HUDEP-2 (cell line): ENCODE results near the gene OSBPL10.
"Not testable (repeated sequence)": the region's sequence is repeated elsewhere in the genome, so short reads cannot be mapped to it uniquely, and the experiment has no call there.

Source experiments
- DNase-seq, 76 experiments: peaks; one replicate each; lab custom pipeline; 2025; ENCODE audit not compliant: unreplicated experiment in 76 of 76; lab: John Stamatoyannopoulos, UW

OSBPL10 gene

GRCh38 chr3:31992995-31993394, 11.9 kb upstream of the OSBPL10 start:
- not testable (repeated sequence) for DNase-seq

GRCh38 chr3:31988271-31988670, 7.2 kb upstream of the OSBPL10 start:
- DNase-seq = no peak

- no peak for DNase-seq
Measured at GRCh38 chr3:31985831-31986230, 4.8 kb upstream of the OSBPL10 start.

- DNase-seq = no peak
Measured at GRCh38 chr3:31984321-31984720, 3.3 kb upstream of the OSBPL10 start.

- DNase-seq = peak in 2 of 76 experiments; percentile 4 to 7
Measured at GRCh38 chr3:31980530-31981205, 394 bp downstream of the OSBPL10 start.

GRCh38 chr3:31979001-31979697, 1.9 kb downstream of the OSBPL10 start:
- no peak for DNase-seq

- no peak for DNase-seq
Measured at GRCh38 chr3:31978553-31978952, 2.5 kb downstream of the OSBPL10 start.

DNA sequence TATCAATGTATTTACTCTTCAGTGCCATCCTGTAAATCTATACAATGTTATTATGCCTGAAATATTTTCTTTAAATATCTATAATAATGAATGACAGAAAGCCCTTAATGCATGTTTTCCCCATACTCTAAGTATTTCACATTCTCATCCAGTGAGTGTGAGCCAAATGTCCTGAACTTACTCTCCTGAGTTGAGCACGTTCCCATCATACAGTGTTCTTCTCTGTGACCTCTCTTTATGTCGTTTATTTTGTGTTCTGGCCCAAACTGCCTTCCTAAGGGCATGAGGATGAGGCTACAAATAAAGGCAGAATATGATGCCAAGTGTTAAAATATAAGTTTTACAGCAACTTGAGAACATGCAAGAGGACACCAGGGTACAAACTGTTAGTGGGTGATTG, 3.3 kb downstream of the OSBPL10 start:
- DNase-seq = no peak

GRCh38 chr3:31976302-31976701, 4.8 kb downstream of the OSBPL10 start:
- no peak for DNase-seq

- no peak for DNase-seq
Measured at GRCh38 chr3:31974964-31975363, 6.1 kb downstream of the OSBPL10 start.

GRCh38 chr3:31974471-31974870, 6.6 kb downstream of the OSBPL10 start:
- DNase-seq = no peak

GRCh38 chr3:31973837-31974236, 7.2 kb downstream of the OSBPL10 start:
- DNase-seq = no peak

GRCh38 chr3:31973081-31973480, 8.0 kb downstream of the OSBPL10 start:
- no peak for DNase-seq

- no peak for DNase-seq
Measured at GRCh38 chr3:31971607-31972006, 9.5 kb downstream of the OSBPL10 start.

GRCh38 chr3:31968927-31969418, 12.1 kb downstream of the OSBPL10 start:
- no peak for DNase-seq

DNA sequence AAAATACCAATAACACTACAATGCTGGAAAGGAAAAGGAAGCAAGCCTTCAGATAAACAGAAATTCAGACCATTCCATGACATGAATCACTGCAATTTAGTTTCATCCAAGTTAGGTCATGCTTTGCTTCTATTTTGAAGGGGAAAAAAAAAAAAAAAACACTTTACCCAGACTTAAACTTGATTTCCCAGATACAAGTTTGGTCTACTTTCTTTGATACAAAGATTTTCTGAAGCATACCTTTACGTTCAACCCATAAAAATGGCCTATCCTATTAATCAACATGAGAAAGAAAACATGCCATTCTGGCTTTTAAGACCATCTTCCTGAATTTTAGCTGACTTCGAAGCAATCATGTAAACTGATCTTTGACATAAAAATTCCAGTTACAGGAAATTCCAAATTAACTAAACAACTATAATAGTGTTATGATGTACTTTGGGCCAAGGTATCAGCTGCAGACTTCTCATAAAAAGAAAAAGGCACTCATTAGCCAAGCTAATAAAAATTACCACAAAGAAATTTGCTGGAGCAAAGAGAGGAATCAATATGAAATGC, 12.6 kb downstream of the OSBPL10 start:
- no peak for DNase-seq

DNA sequence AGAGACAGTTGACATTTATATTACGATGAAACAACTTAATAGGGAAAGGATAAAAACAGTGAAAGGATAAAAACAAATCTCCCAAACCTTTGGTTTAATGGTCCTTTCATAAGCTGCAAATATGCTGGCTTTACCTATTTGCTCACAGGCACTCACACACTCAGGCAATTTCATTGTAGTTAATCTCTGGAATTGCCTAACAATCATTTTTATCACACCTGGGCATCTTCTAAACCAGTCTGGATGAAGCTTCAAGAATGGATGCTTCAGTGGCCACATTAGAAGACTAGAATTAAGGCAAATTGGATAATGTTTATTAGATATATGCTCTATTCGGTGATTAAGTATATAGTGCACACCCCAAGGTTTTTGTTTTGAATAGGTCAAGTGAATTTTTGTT, 13.5 kb downstream of the OSBPL10 start:
- no peak for DNase-seq

GRCh38 chr3:31966978-31967591, 14.0 kb downstream of the OSBPL10 start:
- no peak for DNase-seq

DNA sequence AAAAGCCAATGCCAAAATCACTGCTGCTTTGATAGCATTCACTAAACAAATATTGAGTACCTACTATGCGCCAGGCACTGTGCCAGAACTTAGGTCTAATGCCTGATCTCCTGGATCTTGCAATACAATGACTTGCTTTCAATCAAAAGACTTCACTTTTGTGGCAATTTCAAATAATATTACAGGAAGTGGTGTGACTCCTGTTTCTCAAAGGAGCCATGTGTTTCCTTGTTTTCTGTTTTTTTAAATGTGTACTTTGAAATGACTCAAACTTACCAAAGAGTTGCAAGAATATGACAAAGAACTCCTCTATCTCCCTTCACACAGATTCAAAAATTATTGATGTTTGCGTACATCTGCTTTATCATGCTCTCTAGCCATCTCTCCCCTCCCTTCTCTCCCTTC, 18.3 kb downstream of the OSBPL10 start:
- DNase-seq = no peak

DNA sequence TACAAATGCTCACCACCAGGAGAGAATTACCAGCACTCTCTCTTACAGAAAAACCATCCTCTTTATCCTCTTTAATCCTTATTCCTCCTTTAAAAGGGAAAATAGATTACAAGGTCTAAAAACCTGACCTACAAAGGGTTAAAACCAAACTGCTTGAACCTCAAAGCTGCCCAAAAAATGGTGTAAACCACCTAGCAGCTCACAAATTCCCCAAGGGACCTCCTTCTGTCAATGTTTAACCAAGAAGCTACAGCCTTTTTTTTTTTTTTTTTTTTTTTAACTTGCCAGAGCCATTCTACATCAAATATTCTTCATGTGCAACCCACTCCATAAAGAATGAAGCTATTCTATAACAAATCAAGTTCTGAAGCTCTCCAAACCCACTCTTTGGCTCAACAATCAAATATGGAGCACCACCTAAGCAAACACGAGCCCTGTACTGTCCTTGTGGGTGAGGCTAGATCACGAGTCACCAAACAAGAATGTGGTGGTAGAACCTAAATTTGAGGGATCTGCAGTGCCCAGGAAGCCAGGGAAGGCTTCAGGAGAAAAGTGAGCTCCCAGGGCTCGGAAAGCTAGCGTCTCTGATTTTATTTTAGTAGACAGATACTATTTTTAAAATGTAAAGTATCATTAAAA, 20.1 kb downstream of the OSBPL10 start:
- no peak for DNase-seq
